ENCODE measurements around the gene SCLY.

GRCh38 chr2:238042090-238042489, 18.7 kb upstream of the SCLY start:
- TF ChIP-seq CTCF (IDR thresholded peaks at IDR 0.05), result no peak
- no peak for TF ChIP-seq POLR2A (IDR thresholded peaks at IDR 0.05)
